GM18511 (cell line): ENCODE measurements around the gene SIT1.
"Not testable (repeated sequence)": the region's sequence is repeated elsewhere in the genome, so short reads cannot be mapped to it uniquely, and the experiment has no call there.

Experiments
- ATAC-seq: cut with Tn5 transposase; IDR thresholded peaks from one replicate; pipeline ENCODE4 v1.9.1; 2021; ENCODE audit warnings: mild to moderate bottlenecking, moderate library complexity; ENCODE audit not compliant: unreplicated experiment

Gene SIT1

GRCh38 chr9:35660966-35661415 lies 10.3 kb upstream of the SIT1 start:
- no peak for ATAC-seq

GRCh38 chr9:35659340-35659739 lies 8.6 kb upstream of the SIT1 start:
- ATAC-seq, result no peak

GRCh38 chr9:35658968-35659220 lies 8.2 kb upstream of the SIT1 start:
- ATAC-seq, result no peak

GRCh38 chr9:35658137-35658967 lies 7.6 kb upstream of the SIT1 start, which contains the start of gene CCDC107:
Gene CCDC107, plus strand, starts transcription at chr9:35658292. Its CDS starts 88 bp downstream, at chr9:35658380.
- ATAC-seq, result peak; percentile 69

GRCh38 chr9:35657546-35658136 lies 6.9 kb upstream of the SIT1 start, which contains the start of gene RMRP:
Gene RMRP, minus strand, starts transcription at chr9:35658019.
- peak; percentile 90 for ATAC-seq

GRCh38 chr9:35656831-35657545 lies 6.3 kb upstream of the SIT1 start:
- ATAC-seq, result no peak

GRCh38 chr9:35656348-35656747 lies 5.6 kb upstream of the SIT1 start:
- no peak for ATAC-seq

- ATAC-seq, result no peak
Measured at GRCh38 chr9:35653611-35654010, 2.9 kb upstream of the SIT1 start.

GRCh38 chr9:35652829-35653209 lies 2.1 kb upstream of the SIT1 start:
- no peak for ATAC-seq

GRCh38 chr9:35651956-35652828 lies 1.5 kb upstream of the SIT1 start:
- ATAC-seq, result no peak

GRCh38 chr9:35649431-35650340 lies 1.0 kb downstream of the SIT1 start:
- ATAC-seq, result no peak

- ATAC-seq, result peak; percentile 80
Measured at GRCh38 chr9:35646533-35647265, 4.0 kb downstream of the SIT1 start.

GRCh38 chr9:35646153-35646532 lies 4.6 kb downstream of the SIT1 start:
- no peak for ATAC-seq

GRCh38 chr9:35645736-35646135 lies 5.0 kb downstream of the SIT1 start:
- ATAC-seq, result not testable (repeated sequence)

GRCh38 chr9:35643046-35643445 lies 7.7 kb downstream of the SIT1 start:
- ATAC-seq, result no peak

- ATAC-seq, result not testable (repeated sequence)
Measured at GRCh38 chr9:35641478-35641877, 9.3 kb downstream of the SIT1 start.

- not testable (repeated sequence) for ATAC-seq
Measured at GRCh38 chr9:35640431-35640830, 10.3 kb downstream of the SIT1 start.

- no peak for ATAC-seq
Measured at GRCh38 chr9:35639631-35640030, 11.1 kb downstream of the SIT1 start.

- ATAC-seq, result not testable (repeated sequence)
Measured at GRCh38 chr9:35639225-35639624, 11.5 kb downstream of the SIT1 start.
